Measurements from ENCODE around the gene MAD1L1.

MAD1L1 gene

GRCh38 chr7:1850111-1850975 lies 382.4 kb downstream of the MAD1L1 start:
- Histone ChIP-seq H3K79me2 (ENCODE audit: insufficient read depth, low read depth) (no peaks in the 10 kb centered on the region), H4K20me1 (ENCODE audit: insufficient read depth) (no peaks in the 10 kb centered on the region), H3K27me3 (ENCODE audit: insufficient read depth, low read depth) (no peaks in the 10 kb centered on the region), H3K9ac (no peak overlapping the region), H3K36me3 (ENCODE audit: insufficient read depth) (no peaks in the 10 kb centered on the region), H3K4me1 (ENCODE audit: low read depth, poor library complexity, severe bottlenecking) (no peaks in the 10 kb centered on the region), H3K27ac (no peak overlapping the region), H2AFZ (ENCODE audit: low read depth) (no peak overlapping the region), H3K4me2 (no peak overlapping the region), H3K4me3 (IDR thresholded peaks at IDR 0.05; ENCODE audit: insufficient read depth, low read depth, low read length) (no peak overlapping the region)
- no peak for TF ChIP-seq CTCF (conservative IDR thresholded peaks at IDR 0.05; ENCODE audit: low read depth, low read length)

GRCh38 chr7:1849351-1850041 lies 383.2 kb downstream of the MAD1L1 start:
- H4K20me1 ChIP-seq (ENCODE audit: insufficient read depth): no peaks in the 10 kb centered on the region

GRCh38 chr7:1848911-1849311 lies 383.8 kb downstream of the MAD1L1 start:
- Histone ChIP-seq H3K36me3 (ENCODE audit: insufficient read depth) (no peaks in the 10 kb centered on the region), H3K79me2 (ENCODE audit: insufficient read depth, low read depth) (no peaks in the 10 kb centered on the region), H3K4me2 (no peak overlapping the region), H4K20me1 (ENCODE audit: insufficient read depth) (no peaks in the 10 kb centered on the region), H3K27ac (no peak overlapping the region), H2AFZ (ENCODE audit: low read depth) (no peak overlapping the region), H3K4me1 (ENCODE audit: low read depth, poor library complexity, severe bottlenecking) (no peaks in the 10 kb centered on the region), H3K9ac (no peak overlapping the region), H3K4me3 (IDR thresholded peaks at IDR 0.05; ENCODE audit: insufficient read depth, low read depth, low read length) (no peak overlapping the region), H3K27me3 (ENCODE audit: insufficient read depth, low read depth) (no peaks in the 10 kb centered on the region)
- TF ChIP-seq CTCF (conservative IDR thresholded peaks at IDR 0.05; ENCODE audit: low read depth, low read length): no peak

More at GRCh38 chr7:1849351-1850041, 383.2 kb downstream of the MAD1L1 start:
- no peak overlapping the region for H3K9ac ChIP-seq
- H3K27me3 ChIP-seq (ENCODE audit: insufficient read depth, low read depth): no peaks in the 10 kb centered on the region
- no peaks in the 10 kb centered on the region for H3K79me2 ChIP-seq (ENCODE audit: insufficient read depth, low read depth)
- H3K4me3 ChIP-seq (IDR thresholded peaks at IDR 0.05; ENCODE audit: insufficient read depth, low read depth, low read length): no peak overlapping the region
- no peak overlapping the region for H3K4me2 ChIP-seq
- TF ChIP-seq CTCF (conservative IDR thresholded peaks at IDR 0.05; ENCODE audit: low read depth, low read length): no peak
- H3K4me1 ChIP-seq (ENCODE audit: low read depth, poor library complexity, severe bottlenecking): no peaks in the 10 kb centered on the region
- H3K27ac ChIP-seq: no peak overlapping the region
- no peaks in the 10 kb centered on the region for H3K36me3 ChIP-seq (ENCODE audit: insufficient read depth)
- no peak overlapping the region for H2AFZ ChIP-seq (ENCODE audit: low read depth)

GRCh38 chr7:1848013-1848640 lies 384.6 kb downstream of the MAD1L1 start:
- Histone ChIP-seq H2AFZ (ENCODE audit: low read depth) (no peak overlapping the region), H3K79me2 (ENCODE audit: insufficient read depth, low read depth) (no peaks in the 10 kb centered on the region), H3K27me3 (ENCODE audit: insufficient read depth, low read depth) (no peaks in the 10 kb centered on the region), H3K4me1 (ENCODE audit: low read depth, poor library complexity, severe bottlenecking) (no peaks in the 10 kb centered on the region), H4K20me1 (ENCODE audit: insufficient read depth) (no peaks in the 10 kb centered on the region), H3K9ac (no peak overlapping the region), H3K36me3 (ENCODE audit: insufficient read depth) (no peaks in the 10 kb centered on the region), H3K27ac (no peak overlapping the region), H3K4me3 (IDR thresholded peaks at IDR 0.05; ENCODE audit: insufficient read depth, low read depth, low read length) (no peak overlapping the region), H3K4me2 (no peak overlapping the region)
- no peak for TF ChIP-seq CTCF (conservative IDR thresholded peaks at IDR 0.05; ENCODE audit: low read depth, low read length)
